Smooth muscle cell of the brain vasculature (primary cell): ENCODE results near the gene HCST.
"Not testable (repeated sequence)": the region's sequence is repeated elsewhere in the genome, so short reads cannot be mapped to it uniquely, and the experiment has no call there.

Experiments
- DNase-seq: peaks from one replicate; pipeline ENCODE4 v3.0.0-alpha.2; 2012; ENCODE audit warnings: low read depth, low spot score

The HCST gene, protein sequence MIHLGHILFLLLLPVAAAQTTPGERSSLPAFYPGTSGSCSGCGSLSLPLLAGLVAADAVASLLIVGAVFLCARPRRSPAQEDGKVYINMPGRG

DNA sequence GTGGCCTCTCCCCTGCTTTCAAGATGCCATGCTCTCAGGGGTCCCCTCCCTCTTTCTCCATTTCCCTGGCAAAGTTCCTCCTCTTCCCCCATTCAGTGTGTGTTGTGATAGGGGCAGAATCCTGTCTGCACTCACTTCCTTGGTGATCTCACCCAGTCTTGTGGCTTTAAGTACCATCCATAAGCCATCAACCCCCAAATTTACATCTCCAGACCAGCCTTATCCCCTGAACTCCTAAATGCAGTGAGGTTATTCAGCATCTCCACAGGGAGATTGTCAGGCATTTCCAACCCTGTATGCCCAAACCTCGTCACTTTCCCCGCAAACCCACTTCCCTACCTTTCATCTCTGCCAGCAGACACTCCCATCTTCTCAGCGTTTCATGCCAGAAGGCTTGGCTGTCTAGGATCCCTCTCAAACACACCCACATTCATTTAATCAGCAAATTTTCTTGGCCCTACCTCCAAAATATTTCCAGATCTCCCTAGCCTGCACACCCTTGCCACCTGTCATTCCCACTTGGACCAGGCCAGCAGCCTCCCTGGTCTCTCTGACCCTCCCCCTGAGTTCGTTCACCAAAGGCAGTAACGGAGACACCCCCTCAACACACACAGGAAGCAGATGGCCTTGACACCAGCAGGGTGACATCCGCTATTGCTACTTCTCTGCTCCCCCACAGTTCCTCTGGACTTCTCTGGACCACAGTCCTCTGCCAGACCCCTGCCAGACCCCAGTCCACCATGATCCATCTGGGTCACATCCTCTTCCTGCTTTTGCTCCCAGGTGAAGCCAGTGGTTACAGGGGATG lies at the start of gene HCST:
TSS of gene HCST (plus strand) at position 676 of the 808 bp plus-strand sequence. CDS start at position 741, 65 bp downstream.
- DNase-seq = no peak

DNA sequence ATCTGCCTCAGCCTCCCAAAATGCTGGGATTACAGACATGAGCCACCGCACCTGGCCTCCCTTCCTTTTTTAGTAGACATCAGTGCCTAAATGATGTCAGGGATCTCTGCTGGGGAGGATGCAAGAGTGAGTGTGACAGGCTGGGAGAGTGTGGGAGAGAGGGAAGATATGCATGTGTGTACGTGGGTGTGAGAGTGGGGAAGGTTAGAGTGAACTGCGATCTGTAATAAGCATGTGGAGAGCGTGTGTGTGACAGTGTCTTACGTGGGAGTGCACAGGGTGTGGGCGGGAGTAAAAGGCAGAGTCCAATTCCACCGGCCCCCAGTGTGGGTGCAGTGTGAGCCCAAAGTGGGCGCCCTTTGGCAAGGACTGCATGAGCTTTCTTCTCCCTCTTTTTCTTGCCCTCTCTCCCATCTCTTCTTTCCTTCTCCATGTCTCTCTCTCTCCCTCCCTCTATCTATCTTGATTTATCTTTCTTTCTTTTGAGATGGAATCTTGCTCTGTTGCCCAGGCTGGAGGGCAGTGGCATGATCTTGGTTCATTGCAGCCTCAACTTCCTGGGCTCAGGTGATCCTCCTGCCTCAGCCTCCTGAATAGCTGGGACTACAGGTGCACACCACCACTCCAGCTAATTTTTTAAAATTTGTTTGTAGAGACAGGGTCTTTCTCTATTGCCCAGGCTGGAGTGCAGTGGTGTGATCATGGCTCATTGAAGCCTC lies 49.1 kb upstream of the HCST start:
- no peak for DNase-seq

DNA sequence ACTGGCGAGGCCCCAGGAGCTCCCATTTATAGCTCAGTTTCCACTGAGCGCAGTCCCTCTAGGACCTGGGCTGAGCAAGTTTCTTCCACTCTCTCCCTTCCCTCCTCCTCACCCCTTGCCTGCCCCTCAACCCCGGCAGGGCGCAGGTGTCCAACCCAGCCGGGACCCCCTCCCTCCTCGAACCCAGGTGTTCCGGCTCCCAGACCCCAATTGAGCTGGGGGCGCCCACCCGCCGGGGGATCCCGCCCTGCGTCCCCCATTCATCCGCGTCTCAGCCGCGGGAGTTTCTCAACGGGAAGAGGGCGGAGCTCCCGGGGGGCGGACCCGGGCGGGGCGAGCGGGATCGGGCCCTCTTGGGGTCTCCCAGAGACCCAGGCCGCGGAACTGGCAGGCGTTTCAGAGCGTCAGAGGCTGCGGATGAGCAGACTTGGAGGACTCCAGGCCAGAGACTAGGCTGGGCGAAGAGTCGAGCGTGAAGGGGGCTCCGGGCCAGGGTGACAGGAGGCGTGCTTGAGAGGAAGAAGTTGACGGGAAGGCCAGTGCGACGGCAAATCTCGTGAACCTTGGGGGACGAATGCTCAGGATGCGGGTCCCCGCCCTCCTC lies 45.7 kb upstream of the HCST start, which contains the start of gene KIRREL2:
TSS of gene KIRREL2 (plus strand) at position 366 of the 604 bp plus-strand sequence. CDS start at position 575, 209 bp downstream.
- no peak for DNase-seq

DNA sequence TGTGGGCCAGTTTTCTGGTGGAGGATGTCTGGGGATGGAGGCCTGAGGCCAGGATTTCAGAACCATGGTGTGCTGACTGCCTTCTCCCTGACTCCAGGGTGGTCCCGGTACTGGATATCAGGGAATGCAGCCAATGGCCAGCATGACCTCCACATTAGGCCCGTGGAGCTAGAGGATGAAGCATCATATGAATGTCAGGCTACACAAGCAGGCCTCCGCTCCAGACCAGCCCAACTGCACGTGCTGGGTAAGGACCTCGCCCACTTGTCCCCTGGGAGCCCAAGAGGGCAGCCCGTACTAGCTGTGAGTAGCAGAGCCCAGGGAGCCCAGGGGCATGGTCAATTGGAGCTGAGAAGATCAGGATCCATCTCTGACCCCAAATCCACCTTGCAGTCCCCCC lies 44.0 kb upstream of the HCST start:
- DNase-seq = no peak

DNA sequence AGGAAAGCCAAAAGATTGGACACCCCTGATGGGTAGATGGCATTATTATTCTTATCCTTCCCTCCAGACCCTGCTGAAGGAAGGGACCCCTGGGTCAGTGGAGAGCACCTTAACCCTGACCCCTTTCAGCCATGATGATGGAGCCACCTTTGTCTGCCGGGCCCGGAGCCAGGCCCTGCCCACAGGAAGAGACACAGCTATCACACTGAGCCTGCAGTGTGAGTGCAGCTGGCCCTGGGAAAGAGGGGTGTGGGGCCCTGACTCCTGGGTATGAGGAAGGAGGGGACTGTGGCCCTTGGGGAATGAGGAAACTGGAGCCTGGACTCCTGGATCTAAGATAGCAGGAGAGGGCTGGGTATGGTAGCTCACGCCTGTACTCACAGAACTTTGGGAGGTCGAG lies 42.9 kb upstream of the HCST start:
- DNase-seq = no peak

DNA sequence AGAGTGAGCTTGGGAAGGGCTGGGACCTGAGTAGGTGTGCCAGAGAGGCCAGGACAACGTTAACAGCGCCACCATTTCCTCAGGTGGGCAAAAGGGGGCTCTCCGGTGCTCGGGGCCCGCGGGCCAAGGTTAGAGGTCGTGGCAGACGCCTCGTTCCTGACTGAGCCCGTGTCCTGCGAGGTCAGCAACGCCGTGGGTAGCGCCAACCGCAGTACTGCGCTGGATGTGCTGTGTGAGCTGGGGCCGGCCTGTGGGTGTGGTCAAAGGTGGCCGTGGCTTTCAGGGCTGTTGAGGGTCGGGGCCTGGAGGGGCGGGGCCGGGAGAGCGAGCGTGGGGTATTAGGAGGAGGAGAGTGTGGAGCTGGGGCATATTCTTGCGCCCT lies 41.9 kb upstream of the HCST start:
- no peak for DNase-seq

DNA sequence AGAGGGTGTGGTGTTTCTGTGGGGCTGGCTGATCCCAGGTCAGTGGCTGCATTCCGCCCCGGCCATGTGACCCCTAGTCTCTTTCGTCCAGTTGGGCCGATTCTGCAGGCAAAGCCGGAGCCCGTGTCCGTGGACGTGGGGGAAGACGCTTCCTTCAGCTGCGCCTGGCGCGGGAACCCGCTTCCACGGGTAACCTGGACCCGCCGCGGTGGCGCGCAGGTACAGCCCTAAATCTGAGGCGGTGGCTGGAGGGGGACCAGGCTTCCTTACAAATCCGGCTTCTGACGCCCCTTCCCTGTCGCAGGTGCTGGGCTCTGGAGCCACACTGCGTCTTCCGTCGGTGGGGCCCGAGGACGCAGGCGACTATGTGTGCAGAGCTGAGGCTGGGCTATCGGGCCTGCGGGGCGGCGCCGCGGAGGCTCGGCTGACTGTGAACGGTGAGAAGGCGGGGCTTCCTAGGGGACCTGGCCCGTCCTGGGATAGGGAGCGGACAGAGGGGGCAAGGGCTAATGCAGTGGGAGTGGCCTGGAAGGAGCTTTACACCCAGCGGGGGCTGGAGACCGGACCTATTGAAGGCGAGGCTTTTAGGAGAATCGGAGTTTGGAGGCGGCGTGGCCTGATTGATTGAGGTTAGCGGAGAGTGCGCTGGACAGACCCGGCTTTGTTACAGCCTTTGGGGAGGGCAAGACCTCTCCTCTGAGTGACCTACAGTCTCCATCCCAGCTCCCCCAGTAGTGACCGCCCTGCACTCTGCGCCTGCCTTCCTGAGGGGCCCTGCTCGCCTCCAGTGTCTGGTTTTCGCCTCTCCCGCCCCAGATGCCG lies 41.3 kb upstream of the HCST start:
- no peak for DNase-seq

DNA sequence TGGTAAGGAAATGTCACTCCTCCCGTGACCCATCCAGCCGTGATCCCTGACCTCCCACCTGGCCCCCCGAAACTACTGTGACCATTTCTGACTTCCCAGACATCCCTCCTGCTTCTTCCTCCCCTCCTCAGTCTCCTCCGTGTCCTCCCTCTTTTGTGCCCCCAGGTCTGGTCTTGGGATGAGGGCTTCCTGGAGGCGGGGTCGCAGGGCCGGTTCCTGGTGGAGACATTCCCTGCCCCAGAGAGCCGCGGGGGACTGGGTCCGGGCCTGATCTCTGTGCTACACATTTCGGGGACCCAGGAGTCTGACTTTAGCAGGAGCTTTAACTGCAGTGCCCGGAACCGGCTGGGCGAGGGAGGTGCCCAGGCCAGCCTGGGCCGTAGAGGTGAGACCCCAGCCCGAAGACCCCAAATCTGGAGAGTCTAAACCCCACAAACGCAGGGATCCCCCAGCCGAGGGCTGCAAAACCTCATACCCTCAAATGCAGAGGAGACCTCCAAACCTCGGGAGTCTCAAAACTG lies 40.6 kb upstream of the HCST start:
- no peak for DNase-seq

DNA sequence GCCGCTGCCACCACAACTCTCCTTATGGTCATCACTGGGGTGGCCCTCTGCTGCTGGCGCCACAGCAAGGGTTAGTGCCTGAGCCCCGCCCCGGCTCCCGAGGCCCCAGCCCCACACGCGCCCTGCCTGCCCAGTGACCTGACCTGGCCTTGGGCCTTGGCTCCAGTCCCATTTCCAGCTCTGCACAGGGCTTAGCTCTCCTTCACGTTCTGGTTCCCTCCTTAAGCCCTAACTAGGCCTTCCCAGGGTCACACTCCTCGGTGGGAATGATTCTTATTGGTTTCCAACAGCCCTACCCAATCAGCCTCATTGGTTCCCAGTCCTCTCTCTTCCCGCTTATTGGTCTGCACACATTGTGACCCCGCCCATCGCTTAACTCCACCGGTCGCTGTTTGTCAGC lies 39.8 kb upstream of the HCST start:
- DNase-seq = no peak

DNA sequence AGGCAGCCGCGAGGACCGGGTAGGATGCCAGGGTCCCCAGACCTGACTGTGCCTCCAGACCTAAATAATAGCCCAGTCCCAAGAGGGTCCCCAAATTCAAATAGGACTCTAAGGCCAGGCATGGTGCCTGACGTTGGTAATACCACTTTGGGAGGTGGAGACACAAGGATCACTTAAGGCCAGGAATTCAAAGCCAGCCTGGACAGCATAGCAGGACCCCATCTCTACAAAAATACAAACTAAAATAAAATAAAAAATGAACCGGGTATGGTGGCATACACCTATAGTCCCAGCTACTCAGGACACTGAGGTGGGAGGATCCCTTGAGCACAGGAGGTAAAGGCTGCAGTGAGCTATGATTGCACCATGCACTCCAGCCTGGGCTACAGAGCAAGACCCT lies 39.3 kb upstream of the HCST start:
- no peak for DNase-seq

DNA sequence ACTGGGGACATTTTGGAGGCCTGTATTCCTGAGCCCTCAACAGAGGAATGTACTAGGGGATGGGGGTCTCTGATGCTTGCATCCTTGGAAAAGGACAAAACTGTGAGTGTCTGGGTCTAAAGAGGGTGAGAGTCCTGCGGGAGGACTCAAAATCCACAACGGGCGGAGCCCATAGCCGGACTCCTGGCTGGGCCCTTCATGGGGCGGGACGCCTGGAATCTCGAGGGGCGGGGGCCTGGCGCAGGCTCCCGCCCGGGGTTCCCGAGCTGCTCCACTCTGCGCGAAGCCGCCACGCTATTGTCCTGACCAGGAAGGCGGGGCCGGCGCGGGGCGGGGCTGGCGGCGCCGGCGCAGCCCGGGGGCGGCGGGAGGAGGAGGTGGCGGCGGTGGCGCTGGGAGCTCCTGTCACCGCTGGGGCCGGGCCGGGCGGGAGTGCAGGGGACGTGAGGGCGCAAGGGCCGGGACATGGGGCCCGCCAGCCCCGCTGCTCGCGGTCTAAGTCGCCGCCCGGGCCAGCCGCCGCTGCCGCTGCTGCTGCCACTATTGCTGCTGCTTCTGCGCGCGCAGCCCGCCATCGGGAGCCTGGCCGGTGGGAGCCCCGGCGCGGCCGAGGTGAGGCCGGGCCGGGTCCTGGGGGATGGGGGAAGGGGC lies 34.0 kb upstream of the HCST start, which contains the start of gene APLP1:
TSS of gene APLP1 (plus strand) at position 403 of the 651 bp plus-strand sequence. CDS start at position 466, 63 bp downstream.
- no peak for DNase-seq

DNA sequence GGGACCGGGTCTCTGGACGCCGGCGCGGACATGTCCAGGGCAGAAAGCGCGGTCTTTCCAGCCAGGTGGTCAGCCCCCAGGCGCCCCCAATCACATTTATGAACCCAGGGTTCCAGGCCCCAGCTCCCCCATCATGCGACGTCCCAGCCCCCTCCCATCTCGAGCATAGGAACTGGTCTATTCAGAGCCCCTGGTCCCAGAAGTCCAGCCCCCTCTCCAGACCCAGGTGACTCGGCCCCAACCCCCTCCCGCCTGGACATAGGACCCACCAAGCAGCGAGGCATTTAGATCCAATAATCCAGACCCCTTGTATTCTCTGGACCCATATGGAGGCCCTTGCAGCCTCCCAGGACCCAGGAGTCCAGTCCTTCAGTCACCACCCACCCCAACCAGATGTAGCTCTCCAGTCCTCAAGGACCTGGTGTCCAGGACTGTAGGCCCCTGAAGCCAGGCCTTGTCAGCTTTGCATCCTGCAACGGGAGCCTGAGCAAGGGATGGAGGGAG lies 33.5 kb upstream of the HCST start:
- DNase-seq = no peak

DNA sequence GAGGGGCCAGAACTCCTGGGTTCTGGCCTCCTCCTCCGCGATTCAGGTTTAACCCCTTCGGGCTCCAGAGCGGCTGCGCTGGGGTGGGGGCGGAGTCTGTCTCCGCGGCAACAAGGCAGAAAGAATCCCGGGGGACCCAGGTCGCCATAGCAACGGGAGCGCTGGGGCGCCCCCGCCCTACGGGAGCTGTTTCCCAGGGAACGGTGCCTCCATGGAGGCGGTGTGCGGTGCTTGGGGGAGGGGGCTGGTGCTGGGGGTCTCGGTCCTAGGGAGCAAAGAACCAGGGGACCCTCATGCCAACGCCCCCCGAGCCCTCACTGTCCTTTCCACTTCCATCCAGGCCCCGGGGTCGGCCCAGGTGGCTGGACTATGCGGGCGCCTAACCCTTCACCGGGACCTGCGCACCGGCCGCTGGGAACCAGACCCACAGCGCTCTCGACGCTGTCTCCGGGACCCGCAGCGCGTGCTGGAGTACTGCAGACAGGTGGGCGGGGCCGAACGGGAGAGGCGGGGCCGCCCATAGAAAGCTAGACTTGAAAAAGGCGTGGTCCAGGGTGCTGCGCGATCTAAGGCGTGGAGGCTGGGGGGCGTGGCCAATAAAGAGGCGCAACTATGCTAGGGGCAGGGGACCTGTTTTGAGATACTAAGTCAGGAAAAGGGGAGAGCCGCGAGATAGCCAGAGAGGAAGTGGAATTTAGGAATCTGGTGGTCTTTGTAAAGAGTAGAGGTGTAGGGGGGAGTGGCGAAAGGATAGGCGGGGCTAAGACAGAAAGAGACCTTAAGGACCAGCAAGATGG lies 32.8 kb upstream of the HCST start:
- no peak for DNase-seq

DNA sequence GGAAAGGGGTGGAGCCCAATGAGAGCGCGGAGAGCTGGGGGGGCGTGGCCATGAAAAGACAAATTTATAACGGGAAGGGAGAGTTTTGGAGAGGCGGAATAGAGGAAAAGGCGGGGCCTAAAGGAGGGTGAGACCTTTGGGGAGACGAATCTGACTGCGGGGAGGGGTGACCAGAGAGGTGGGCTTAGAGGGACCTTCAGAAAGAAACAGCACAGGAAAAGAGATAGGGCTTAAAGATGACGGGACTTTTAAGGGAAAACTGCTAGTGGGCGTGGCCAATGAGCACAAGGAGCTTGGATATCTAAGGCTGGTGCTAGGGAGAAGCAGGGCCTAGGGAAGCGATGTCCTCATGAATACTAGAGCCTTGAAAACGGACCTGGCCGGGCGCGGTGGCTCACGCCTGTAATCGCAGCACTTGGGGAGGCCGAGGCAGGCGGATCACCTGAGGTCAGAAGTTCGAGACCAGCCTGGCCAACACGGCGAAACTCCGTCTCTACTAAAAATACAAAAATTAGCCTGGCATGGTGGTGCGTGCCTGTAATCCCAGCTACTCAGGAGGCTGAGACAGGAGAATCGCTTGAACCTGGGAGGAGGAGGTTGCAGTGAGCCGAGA lies 32.1 kb upstream of the HCST start:
- DNase-seq = not testable (repeated sequence)

DNA sequence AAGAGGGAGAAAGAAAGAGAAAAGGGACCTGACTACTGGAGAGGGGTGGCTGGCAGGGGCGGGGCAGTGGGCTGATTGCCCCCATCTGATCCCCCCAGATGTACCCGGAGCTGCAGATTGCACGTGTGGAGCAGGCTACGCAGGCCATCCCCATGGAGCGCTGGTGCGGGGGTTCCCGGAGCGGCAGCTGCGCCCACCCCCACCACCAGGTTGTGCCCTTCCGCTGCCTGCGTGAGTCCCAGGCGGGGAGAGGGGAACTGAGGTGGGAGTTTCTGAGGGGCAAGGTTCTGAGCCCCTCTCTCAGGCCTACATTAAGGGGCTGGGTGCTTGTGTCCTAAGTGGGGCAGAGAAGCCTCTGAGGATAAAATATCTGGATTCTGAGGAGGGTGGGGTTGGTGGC lies 31.5 kb upstream of the HCST start:
- no peak for DNase-seq

DNA sequence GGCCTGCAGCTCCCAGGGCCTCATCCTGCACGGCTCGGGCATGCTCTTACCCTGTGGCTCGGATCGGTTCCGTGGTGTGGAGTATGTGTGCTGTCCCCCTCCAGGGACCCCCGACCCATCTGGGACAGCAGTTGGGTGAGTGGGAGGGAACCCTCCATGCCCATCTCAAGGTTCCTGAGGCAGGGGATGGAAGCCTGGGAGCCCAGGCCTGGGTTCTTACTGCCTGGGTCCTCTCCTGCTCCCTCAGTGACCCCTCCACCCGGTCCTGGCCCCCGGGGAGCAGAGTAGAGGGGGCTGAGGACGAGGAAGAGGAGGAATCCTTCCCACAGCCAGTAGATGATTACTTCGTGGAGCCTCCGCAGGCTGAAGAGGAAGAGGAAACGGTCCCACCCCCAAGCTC lies 30.7 kb upstream of the HCST start:
- DNase-seq = no peak

DNA sequence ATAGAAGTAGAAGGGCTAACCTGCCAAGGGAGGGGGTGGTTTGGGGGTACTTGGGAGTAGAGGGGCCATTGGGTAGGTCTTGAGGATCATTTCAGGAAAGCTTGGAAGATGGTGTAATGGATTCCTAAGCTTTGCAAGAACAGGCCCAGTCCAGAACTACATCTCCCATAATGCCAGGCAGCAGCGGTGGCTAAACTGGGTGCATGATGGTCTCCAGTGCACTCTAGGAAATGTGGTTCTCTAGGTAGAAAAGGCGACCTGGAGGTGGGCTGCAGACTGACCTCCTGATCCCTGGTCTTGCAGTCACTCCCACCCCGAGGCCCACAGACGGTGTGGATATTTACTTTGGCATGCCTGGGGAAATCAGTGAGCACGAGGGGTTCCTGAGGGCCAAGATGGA lies 30.1 kb upstream of the HCST start:
- DNase-seq = no peak

DNA sequence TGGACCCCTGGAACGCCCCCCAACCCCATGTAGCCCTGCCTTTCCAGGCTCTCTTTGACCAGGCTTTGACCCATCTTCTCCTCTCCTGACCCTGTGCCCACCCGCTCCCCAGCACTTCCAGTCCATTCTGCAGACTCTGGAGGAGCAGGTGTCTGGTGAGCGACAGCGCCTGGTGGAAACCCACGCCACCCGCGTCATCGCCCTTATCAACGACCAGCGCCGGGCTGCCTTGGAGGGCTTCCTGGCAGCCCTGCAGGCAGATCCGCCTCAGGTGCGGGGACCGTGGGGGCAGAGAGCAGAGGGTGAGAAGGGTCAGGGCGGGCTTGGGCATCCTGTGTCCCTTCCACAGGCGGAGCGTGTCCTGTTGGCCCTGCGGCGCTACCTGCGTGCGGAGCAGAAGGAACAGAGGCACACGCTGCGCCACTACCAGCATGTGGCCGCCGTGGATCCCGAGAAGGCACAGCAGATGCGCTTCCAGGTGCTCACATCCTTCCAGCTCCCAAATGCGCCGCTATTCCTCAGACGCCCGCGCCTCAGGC lies 27.9 kb upstream of the HCST start:
- DNase-seq = no peak

DNA sequence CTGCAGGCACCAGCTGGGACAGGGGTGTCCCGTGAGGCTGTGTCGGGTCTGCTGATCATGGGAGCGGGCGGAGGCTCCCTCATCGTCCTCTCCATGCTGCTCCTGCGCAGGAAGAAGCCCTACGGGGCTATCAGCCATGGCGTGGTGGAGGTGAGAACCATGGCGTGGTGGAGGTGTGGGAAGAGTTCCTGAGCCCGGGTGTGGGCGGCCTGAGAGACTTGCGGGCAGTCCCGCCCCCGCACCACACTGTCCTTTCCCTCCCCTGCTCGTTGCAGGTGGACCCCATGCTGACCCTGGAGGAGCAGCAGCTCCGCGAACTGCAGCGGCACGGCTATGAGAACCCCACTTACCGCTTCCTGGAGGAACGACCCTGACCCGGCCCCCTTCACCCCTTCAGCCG lies 23.3 kb upstream of the HCST start:
- no peak for DNase-seq
